Fibroblast of lung (primary cell): ENCODE measurements around the gene ALS2CL. TPM values are rescaled to one million over a fixed set of nuclear protein-coding genes. Genes with fewer than 3 reads are reported as not detected.

ENCODE experiments used
- DNase-seq, 2 donors: peaks; one replicate each; pipeline versions ENCODE4 v3.0.0 to v3.0.0-alpha.2; 2010; ENCODE audit warnings: low read depth in 2 of 2
- H2AFZ ChIP-seq: 2 replicates; pipeline ENCODE4 v1.5.1; 2012; ENCODE audit warnings: low read length, control low read depth, inconsistent platforms
- H3K27ac ChIP-seq: 2 replicates; pipeline ENCODE4 v1.5.1; 2011; ENCODE audit warnings: low read length, control low read depth; ENCODE audit not compliant: insufficient read depth
- H3K27me3 ChIP-seq: 2 replicates; pipeline ENCODE4 v1.5.1; 2011; ENCODE audit warnings: mild to moderate bottlenecking, low read length; ENCODE audit not compliant: control insufficient read depth, insufficient read depth
- H3K36me3 ChIP-seq: 2 replicates; pipeline ENCODE4 v1.5.1; 2011; ENCODE audit warnings: low read length; ENCODE audit not compliant: control insufficient read depth, insufficient read depth
- H3K4me1 ChIP-seq: 2 replicates; pipeline ENCODE4 v1.5.1; 2011; ENCODE audit warnings: low read length; ENCODE audit not compliant: control insufficient read depth, insufficient read depth; ENCODE audit errors: extremely low read depth
- H3K4me2 ChIP-seq: 2 replicates; pipeline ENCODE4 v1.5.1; 2011; ENCODE audit warnings: low read length, control low read depth; ENCODE audit not compliant: insufficient read depth; ENCODE audit errors: extremely low read depth
- H3K4me3 ChIP-seq, 4 experiments: fragments of 200-600 bp in 1 of 4; sonication (generic) in 1 of 4; replicated peaks in 1 of 4; 2 replicates each; pipeline ENCODE4 v1.5.1; 2011 to 2016; ENCODE audit warnings: low read length in 4 of 4, low read depth in 3 of 4, mild to moderate bottlenecking in 3 of 4, control low read depth in 2 of 4, inconsistent platforms in 1 of 4, mixed read lengths in 1 of 4; ENCODE audit not compliant: insufficient read depth in 1 of 4; ENCODE audit errors: control extremely low read depth in 1 of 4
- H3K79me2 ChIP-seq: 2 replicates; pipeline ENCODE4 v1.5.1; 2012; ENCODE audit warnings: mild to moderate bottlenecking, low read length, inconsistent platforms; ENCODE audit not compliant: control insufficient read depth, insufficient read depth
- H3K9ac ChIP-seq: 2 replicates; pipeline ENCODE4 v1.5.1; 2011; ENCODE audit warnings: mild to moderate bottlenecking, low read length, control low read depth; ENCODE audit not compliant: insufficient read depth
- H3K9me3 ChIP-seq: 2 replicates; pipeline ENCODE4 v1.5.1; 2012; ENCODE audit warnings: low read depth, low read length; ENCODE audit not compliant: control insufficient read depth, insufficient read depth
- H4K20me1 ChIP-seq: 2 replicates; pipeline ENCODE4 v1.5.1; 2011; ENCODE audit warnings: low read length; ENCODE audit not compliant: control insufficient read depth, insufficient read depth; ENCODE audit errors: extremely low read depth
- CTCF ChIP-seq, 2 donors: IDR thresholded peaks in 1 of 2; conservative IDR thresholded peaks in 1 of 2; 1 replicate in 1 of 2; 2 replicates in 1 of 2; pipeline ENCODE4 v1.5.1; 2011 to 2012; ENCODE audit warnings: low read length in 2 of 2, control low read depth in 1 of 2, inconsistent platforms in 1 of 2, low read depth in 1 of 2, mild to moderate bottlenecking in 1 of 2
- EZH2 ChIP-seq: IDR thresholded peaks from 2 replicates; pipeline ENCODE4 v1.5.1; 2012; ENCODE audit warnings: low read length, control low read depth, mild to moderate bottlenecking; ENCODE audit errors: missing control alignments
- polyA plus RNA-seq, 2 donors: library from polyadenylated mRNA; depleted of rRNA in 1 of 2; stranded (reverse) in 1 of 2; unstranded in 1 of 2; fragments of >200 nt; gene quantifications; 2 replicates each; pipeline ENCODE4 v1.2.1, GENCODE V29; 2011 to 2012; ENCODE audit warnings: missing spikeins in 1 of 2
- total RNA-seq: library from RNA; depleted of rRNA; stranded (reverse); fragments of >200 nt; gene quantifications from 2 replicates; pipeline ENCODE4 v1.2.1, GENCODE V29; 2014

The ALS2CL gene
- total and polyA plus RNA-seq, 2 donors (not counting 1 experiment from before 2014, with no cell fraction given), result 4.4 to 19.7 TPM

- Histone ChIP-seq H3K4me1 (no peaks in the 10 kb centered on the region), H4K20me1 (no peaks in the 10 kb centered on the region), H3K4me2 (no peak overlapping the region), H3K36me3 (no peaks in the 10 kb centered on the region), H3K4me3 (no peak overlapping the region), H3K27ac (no peak overlapping the region), H2AFZ (no peak overlapping the region), H3K9me3 (no peaks in the 10 kb centered on the region), H3K9ac (no peak overlapping the region), H3K79me2 (no peaks in the 10 kb centered on the region), H3K27me3 (no peaks in the 10 kb centered on the region)
- no peak for DNase-seq
- TF ChIP-seq EZH2 (no peak), CTCF (conservative IDR thresholded peaks at IDR 0.05 in 1 of 2, IDR thresholded peaks at IDR 0.05 in 1 of 2; ENCODE audit: low read depth in 1 of 2, low read length in 2 of 2) (no peak)
These were observed 36.5 kb downstream of the ALS2CL start for GRCh38 chr3:46656778-46657556.

- DNase-seq, result no peak
- no peak overlapping the region for H3K27ac ChIP-seq
- no peak overlapping the region for H3K4me2 ChIP-seq
- TF ChIP-seq CTCF (conservative IDR thresholded peaks at IDR 0.05 in 1 of 2, IDR thresholded peaks at IDR 0.05 in 1 of 2; ENCODE audit: low read depth in 1 of 2, low read length in 2 of 2) (no peak), EZH2 (no peak)
- H3K36me3 ChIP-seq, result no peaks in the 10 kb centered on the region
- no peak overlapping the region for H3K4me3 ChIP-seq
- no peaks in the 10 kb centered on the region for H3K9me3 ChIP-seq
- H4K20me1 ChIP-seq, result no peaks in the 10 kb centered on the region
- no peak overlapping the region for H2AFZ ChIP-seq
- no peaks in the 10 kb centered on the region for H3K79me2 ChIP-seq
- H3K27me3 ChIP-seq, result no peaks in the 10 kb centered on the region
- no peak overlapping the region for H3K9ac ChIP-seq
- H3K4me1 ChIP-seq, result no peaks in the 10 kb centered on the region
These were observed 38.2 kb downstream of the ALS2CL start for GRCh38 chr3:46655271-46655670.

- Histone ChIP-seq H3K4me1 (peaks cover 8% of the 10 kb centered on the region), H4K20me1 (no peaks in the 10 kb centered on the region), H3K27me3 (no peaks in the 10 kb centered on the region), H3K36me3 (no peaks in the 10 kb centered on the region), H3K9ac (no peak overlapping the region), H3K4me3 (no peak overlapping the region), H3K9me3 (no peaks in the 10 kb centered on the region), H3K4me2 (no peak overlapping the region), H3K79me2 (no peaks in the 10 kb centered on the region), H2AFZ (no peak overlapping the region), H3K27ac (no peak overlapping the region)
- TF ChIP-seq EZH2 (no peak), CTCF (conservative IDR thresholded peaks at IDR 0.05 in 1 of 2, IDR thresholded peaks at IDR 0.05 in 1 of 2; ENCODE audit: low read depth in 1 of 2, low read length in 2 of 2) (no peak)
- DNase-seq, result no peak
These were observed 42.4 kb downstream of the ALS2CL start for GRCh38 chr3:46651084-46651483.
